Measurements from ENCODE around the gene DYSF. TPM values are rescaled to one million over a fixed set of nuclear protein-coding genes. Genes with fewer than 3 reads are reported as not detected.

Gene DYSF
- total RNA-seq, 2 experiments from 2014 or later, result not detected

DNA sequence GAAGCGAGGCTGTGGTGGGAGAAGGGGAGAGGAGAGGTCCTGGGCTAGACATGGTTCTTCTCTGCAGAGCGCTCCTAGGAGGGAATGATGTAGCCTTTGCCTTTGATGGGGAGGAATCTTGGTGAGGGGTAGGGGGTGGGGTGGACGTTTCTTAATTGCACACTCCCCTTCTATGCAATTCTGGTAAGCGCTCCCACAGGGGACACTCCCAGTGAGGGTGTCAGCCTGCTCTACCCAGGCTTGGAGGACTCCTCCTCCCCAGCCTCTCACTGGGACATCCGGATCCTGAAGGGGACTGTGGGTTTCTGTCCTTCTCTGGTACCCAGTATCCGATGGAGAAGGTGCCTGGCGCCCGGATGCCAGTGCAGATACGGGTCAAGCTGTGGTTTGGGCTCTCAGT, 114.3 kb downstream of the DYSF start:
- CTCF ChIA-PET (ENCODE audit: unreplicated experiment), result no interaction called here
- no peak overlapping the region for H3K4me2 ChIP-seq (ENCODE audit: low read length)
- intact Hi-C loops (cut with micrococcal nuclease; ENCODE audit: unreplicated experiment), result no loop called here
- no peaks in the 10 kb centered on the region for H3K9me3 ChIP-seq (ENCODE audit: low read length)
- DNase-seq (ENCODE audit: low spot score), result no peak
- BruUV-seq (replicated peaks), result no TSS peak
- H3K79me2 ChIP-seq (ENCODE audit: insufficient read depth, low read depth, low read length), result no peaks in the 10 kb centered on the region
- no peak for TF ChIP-seq EZH2phosphoT487 (IDR thresholded peaks at IDR 0.05; ENCODE audit: borderline replicate concordance, low read depth, low read length)
- H3K4me1 ChIP-seq (ENCODE audit: insufficient read depth, low read length, poor library complexity, severe bottlenecking), result no peaks in the 10 kb centered on the region
- H3K9me2 ChIP-seq (ENCODE audit: insufficient read depth, low read length), result no peaks in the 10 kb centered on the region
- no peaks in the 10 kb centered on the region for H3K36me3 ChIP-seq (ENCODE audit: insufficient read depth, low read length)
- no peak overlapping the region for H3K4me3 ChIP-seq (ENCODE audit: low read depth, low read length, poor library complexity, severe bottlenecking)
- POLR2A ChIA-PET, result no interaction called here
- no peak overlapping the region for H2AFZ ChIP-seq (ENCODE audit: low read length)
- no peaks in the 10 kb centered on the region for H4K20me1 ChIP-seq (ENCODE audit: insufficient read depth, low read length)
- no peak overlapping the region for H3K27ac ChIP-seq (ENCODE audit: low read depth, low read length, poor library complexity, severe bottlenecking)

DNA sequence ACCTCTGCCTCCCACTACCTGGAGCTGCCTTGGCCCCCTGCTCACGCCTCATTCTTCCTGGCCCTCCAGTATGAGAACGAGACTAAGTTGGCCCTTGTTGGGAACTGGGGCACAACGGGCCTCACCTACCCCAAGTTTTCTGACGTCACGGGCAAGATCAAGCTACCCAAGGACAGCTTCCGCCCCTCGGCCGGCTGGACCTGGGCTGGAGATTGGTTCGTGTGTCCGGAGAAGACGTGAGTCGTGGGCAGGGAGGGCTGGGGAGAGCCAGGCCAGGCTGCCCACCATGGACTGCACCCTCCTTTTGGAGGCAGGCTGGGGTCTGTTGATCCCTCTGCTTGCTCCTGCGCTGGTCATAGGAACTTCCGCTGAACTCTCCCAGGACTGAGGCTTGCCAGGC, 114.7 kb downstream of the DYSF start:
- no peaks in the 10 kb centered on the region for H3K79me2 ChIP-seq (ENCODE audit: insufficient read depth, low read depth, low read length)
- BruUV-seq (replicated peaks), result no TSS peak

DNA sequence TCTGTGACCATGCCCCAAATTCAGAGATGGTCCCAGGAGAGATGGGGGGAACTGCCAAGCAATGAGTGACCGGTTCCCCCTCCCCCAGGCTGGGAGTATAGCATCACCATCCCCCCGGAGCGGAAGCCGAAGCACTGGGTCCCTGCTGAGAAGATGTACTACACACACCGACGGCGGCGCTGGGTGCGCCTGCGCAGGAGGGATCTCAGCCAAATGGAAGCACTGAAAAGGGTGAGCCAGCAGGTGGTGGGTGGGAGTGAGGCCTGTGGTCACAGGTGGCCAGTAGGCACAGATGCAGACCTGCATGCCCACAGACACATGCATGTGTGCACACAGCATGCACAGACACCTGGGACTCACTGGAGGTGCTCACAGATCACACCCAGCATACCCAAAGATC, 117.2 kb downstream of the DYSF start:
- Histone ChIP-seq H3K4me3 (ENCODE audit: low read depth, low read length, poor library complexity, severe bottlenecking) (no peak overlapping the region), H3K9me2 (ENCODE audit: insufficient read depth, low read length) (no peaks in the 10 kb centered on the region), H3K4me2 (ENCODE audit: low read length) (no peak overlapping the region), H3K36me3 (ENCODE audit: insufficient read depth, low read length) (no peaks in the 10 kb centered on the region), H3K4me1 (ENCODE audit: insufficient read depth, low read length, poor library complexity, severe bottlenecking) (no peaks in the 10 kb centered on the region), H4K20me1 (ENCODE audit: insufficient read depth, low read length) (no peaks in the 10 kb centered on the region), H3K27ac (ENCODE audit: low read depth, low read length, poor library complexity, severe bottlenecking) (no peak overlapping the region), H3K79me2 (ENCODE audit: insufficient read depth, low read depth, low read length) (no peaks in the 10 kb centered on the region), H3K9me3 (ENCODE audit: low read length) (no peaks in the 10 kb centered on the region), H2AFZ (ENCODE audit: low read length) (no peak overlapping the region)
- BruUV-seq (replicated peaks), result no TSS peak
- intact Hi-C loops (cut with micrococcal nuclease; ENCODE audit: unreplicated experiment), result no loop called here
- no peak for TF ChIP-seq EZH2phosphoT487 (IDR thresholded peaks at IDR 0.05; ENCODE audit: borderline replicate concordance, low read depth, low read length)
- TF ChIP-seq, protein P1, sequence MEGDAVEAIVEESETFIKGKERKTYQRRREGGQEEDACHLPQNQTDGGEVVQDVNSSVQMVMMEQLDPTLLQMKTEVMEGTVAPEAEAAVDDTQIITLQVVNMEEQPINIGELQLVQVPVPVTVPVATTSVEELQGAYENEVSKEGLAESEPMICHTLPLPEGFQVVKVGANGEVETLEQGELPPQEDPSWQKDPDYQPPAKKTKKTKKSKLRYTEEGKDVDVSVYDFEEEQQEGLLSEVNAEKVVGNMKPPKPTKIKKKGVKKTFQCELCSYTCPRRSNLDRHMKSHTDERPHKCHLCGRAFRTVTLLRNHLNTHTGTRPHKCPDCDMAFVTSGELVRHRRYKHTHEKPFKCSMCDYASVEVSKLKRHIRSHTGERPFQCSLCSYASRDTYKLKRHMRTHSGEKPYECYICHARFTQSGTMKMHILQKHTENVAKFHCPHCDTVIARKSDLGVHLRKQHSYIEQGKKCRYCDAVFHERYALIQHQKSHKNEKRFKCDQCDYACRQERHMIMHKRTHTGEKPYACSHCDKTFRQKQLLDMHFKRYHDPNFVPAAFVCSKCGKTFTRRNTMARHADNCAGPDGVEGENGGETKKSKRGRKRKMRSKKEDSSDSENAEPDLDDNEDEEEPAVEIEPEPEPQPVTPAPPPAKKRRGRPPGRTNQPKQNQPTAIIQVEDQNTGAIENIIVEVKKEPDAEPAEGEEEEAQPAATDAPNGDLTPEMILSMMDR (conservative IDR thresholded peaks at IDR 0.05; ENCODE audit: low read length), result no peak
- CTCF ChIA-PET (ENCODE audit: unreplicated experiment), result no interaction called here
- DNase-seq (ENCODE audit: low spot score), result no peak
- POLR2A ChIA-PET, result no interaction called here

More for the DNA sequence above, 114.7 kb downstream of the DYSF start:
- DNase-seq (ENCODE audit: low spot score), result no peak
- no peaks in the 10 kb centered on the region for H3K9me2 ChIP-seq (ENCODE audit: insufficient read depth, low read length)
- no peak for TF ChIP-seq EZH2phosphoT487 (IDR thresholded peaks at IDR 0.05; ENCODE audit: borderline replicate concordance, low read depth, low read length)
- TF ChIP-seq, protein P1 (conservative IDR thresholded peaks at IDR 0.05; ENCODE audit: low read length), result no peak
- CTCF ChIA-PET (ENCODE audit: unreplicated experiment), result no interaction called here
- no peak overlapping the region for H3K4me2 ChIP-seq (ENCODE audit: low read length)
- no peak overlapping the region for H3K27ac ChIP-seq (ENCODE audit: low read depth, low read length, poor library complexity, severe bottlenecking)
- H4K20me1 ChIP-seq (ENCODE audit: insufficient read depth, low read length), result no peaks in the 10 kb centered on the region
- no peaks in the 10 kb centered on the region for H3K4me1 ChIP-seq (ENCODE audit: insufficient read depth, low read length, poor library complexity, severe bottlenecking)
- no peaks in the 10 kb centered on the region for H3K36me3 ChIP-seq (ENCODE audit: insufficient read depth, low read length)
- H3K4me3 ChIP-seq (ENCODE audit: low read depth, low read length, poor library complexity, severe bottlenecking), result no peak overlapping the region
- no peak overlapping the region for H2AFZ ChIP-seq (ENCODE audit: low read length)
- POLR2A ChIA-PET, result no interaction called here
- intact Hi-C loops (cut with micrococcal nuclease; ENCODE audit: unreplicated experiment), result no loop called here
- H3K9me3 ChIP-seq (ENCODE audit: low read length), result no peaks in the 10 kb centered on the region
